CD4-positive, alpha-beta memory T cell (primary cell): ENCODE data around the gene CEBPB. TPM values are rescaled to one million over a fixed set of nuclear protein-coding genes. Genes with fewer than 3 reads are reported as not detected.
"Not testable (repeated sequence)": the region's sequence is repeated elsewhere in the genome, so short reads cannot be mapped to it uniquely, and the experiment has no call there.

Source experiments
- CTCF ChIA-PET: fragments of 350-600 bp; sonication (Branson Sonifier 250); formaldehyde crosslinking; loops from one replicate; lab custom pipeline; 2021; ENCODE audit warnings: inconsistent platforms; ENCODE audit not compliant: partially characterized antibody; lab: Charles Lee
- POLR2A ChIA-PET: fragments of 350-600 bp; sonication (Branson Sonifier 250); formaldehyde crosslinking; loops from one replicate; lab custom pipeline; 2021; ENCODE audit not compliant: partially characterized antibody; lab: Charles Lee
- DNase-seq, 5 donors: peaks; one replicate each; pipeline versions ENCODE4 v3.0.0 to v3.0.0-alpha.2; 2020 to 2022; ENCODE audit warnings: mixed read lengths in 1 of 5
- H3K27ac ChIP-seq: one replicate; pipeline ENCODE4 v1.7.0; 2013; ENCODE audit warnings: low read depth, low read length
- H3K27me3 ChIP-seq: 2 replicates; pipeline ENCODE4 v1.7.0; 2013; ENCODE audit warnings: mild to moderate bottlenecking, low read length, moderate library complexity; ENCODE audit not compliant: insufficient read depth
- H3K36me3 ChIP-seq: 2 replicates; pipeline ENCODE4 v1.7.0; 2013; ENCODE audit warnings: mild to moderate bottlenecking, low read length, moderate library complexity; ENCODE audit not compliant: insufficient read depth
- H3K4me1 ChIP-seq: 2 replicates; pipeline ENCODE4 v1.7.0; 2013; ENCODE audit warnings: mild to moderate bottlenecking, low read length, moderate library complexity; ENCODE audit not compliant: insufficient read depth
- H3K4me3 ChIP-seq, 2 donors: one replicate each; pipeline ENCODE4 v1.7.0; 2013; ENCODE audit warnings: low read length in 2 of 2, mild to moderate bottlenecking in 1 of 2
- H3K9me3 ChIP-seq, 2 donors: one replicate each; pipeline ENCODE4 v1.7.0; 2013; ENCODE audit warnings: low read length in 2 of 2, control low read depth in 1 of 2; ENCODE audit not compliant: control insufficient read depth in 1 of 2
- H3K27ac Mint-ChIP-seq, 7 donors: one replicate each; pipeline ENCODE4 v1.8.0; 2020 to 2021; ENCODE audit warnings: mixed read lengths in 7 of 7, mild to moderate bottlenecking in 6 of 7, inconsistent platforms in 3 of 7, moderate library complexity in 3 of 7
- H3K27me3 Mint-ChIP-seq, 2 donors: one replicate each; pipeline ENCODE4 v1.8.0; 2020 to 2021; ENCODE audit warnings: mixed read lengths in 2 of 2
- H3K36me3 Mint-ChIP-seq, 2 donors: one replicate each; pipeline ENCODE4 v1.8.0; 2020 to 2021; ENCODE audit warnings: mixed read lengths in 2 of 2, inconsistent platforms in 1 of 2, mild to moderate bottlenecking in 1 of 2
- H3K4me1 Mint-ChIP-seq, 4 donors: one replicate each; pipeline ENCODE4 v1.8.0; 2020 to 2021; ENCODE audit warnings: mixed read lengths in 4 of 4, mild to moderate bottlenecking in 1 of 4
- H3K4me3 Mint-ChIP-seq, 8 donors: one replicate each; pipeline ENCODE4 v1.8.0; 2020 to 2021; ENCODE audit warnings: mixed read lengths in 8 of 8, mild to moderate bottlenecking in 7 of 8, moderate library complexity in 6 of 8, inconsistent platforms in 3 of 8
- H3K9me3 Mint-ChIP-seq, 8 donors: one replicate each; pipeline ENCODE4 v1.8.0; 2020 to 2021; ENCODE audit warnings: mixed read lengths in 8 of 8, mild to moderate bottlenecking in 5 of 8, inconsistent platforms in 3 of 8, moderate library complexity in 1 of 8
- intact Hi-C: fragments of 100-400 bp; cut with micrococcal nuclease; formaldehyde crosslinking; loops from one replicate; pipeline ENCODE4 v1.15.1; 2023
- polyA plus RNA-seq, 2 donors: library from polyadenylated mRNA; unstranded; fragments of 300-500 nt; fragmentation: Illumina TruSeq; gene quantifications; one replicate each; pipeline ENCODE4 v1.2.3, GENCODE V29; 2021
- total RNA-seq, 2 experiments: library from RNA; stranded (reverse); gene quantifications; one replicate each; pipeline ENCODE4 v1.2.3, GENCODE V29; 2021

CEBPB gene
- total and polyA plus RNA-seq, 4 experiments from 2014 or later, result 12.8 to 34.3 (median 28.1) TPM

DNA sequence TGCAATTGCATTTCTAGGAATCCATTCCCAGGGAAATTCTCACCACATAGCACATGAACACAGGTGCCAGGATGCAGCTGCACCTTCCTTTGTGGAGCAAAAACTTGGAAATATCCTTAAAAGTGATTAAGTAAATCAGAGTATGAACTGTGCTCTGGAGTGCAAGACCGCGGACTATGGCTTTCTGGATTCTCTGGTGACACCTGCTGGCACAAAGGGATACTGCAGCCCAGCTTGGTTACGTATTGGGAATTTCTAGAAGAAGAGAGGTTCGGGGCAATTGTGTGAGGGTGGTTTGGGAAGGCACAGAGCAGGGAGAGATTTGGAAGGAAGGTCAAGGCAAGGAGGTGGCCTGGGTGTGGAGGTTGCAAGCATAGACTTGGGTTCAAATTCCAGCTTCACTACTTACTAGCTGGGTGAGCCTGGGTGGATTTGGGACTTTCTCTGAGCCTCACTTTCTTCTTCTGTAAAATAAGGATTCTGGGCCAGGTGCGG is 21.3 kb upstream of the CEBPB start:
- Mint-ChIP-seq H3K4me3 (no peak overlapping the region), H3K27me3 (peaks cover 4 to 11% of the 10 kb centered on the region in 2 donors), H3K4me1 (peaks cover 6 to 13% (median 10%) of the 10 kb centered on the region in 4 donors), H3K9me3 (peaks cover 0 to 2% (median 0%) of the 10 kb centered on the region in 8 donors), H3K27ac (peak overlapping the region in 1 of 7 donors; percentile 12), H3K36me3 (no peaks in the 10 kb centered on the region)
- intact Hi-C loops, result loop anchor here (1.0 to 5.0 kb wide), 5 partner anchors 10 to 190 kb away; partner anchors contain the start of gene PEDS1
- Histone ChIP-seq H3K9me3 (no peaks in the 10 kb centered on the region), H3K4me3 (no peak overlapping the region), H3K4me1 (peaks cover 9% of the 10 kb centered on the region), H3K27ac (no peak overlapping the region), H3K36me3 (no peaks in the 10 kb centered on the region), H3K27me3 (no peaks in the 10 kb centered on the region)
- ChIA-PET CTCF (interaction anchor here (0.9 to 7.7 kb wide), 22 partner anchors 9 to 302 kb away, joined by 3 to 338 read pairs (median 6); partner anchors contain the start of genes PEDS1 and UBE2V1), POLR2A (interaction anchor here (1.0 to 2.1 kb wide), 9 partner anchors 16 to 187 kb away, joined by 3 to 25 read pairs (median 3); partner anchors contain the start of genes CEBPB, PEDS1 and UBE2V1)
- DNase-seq, result peak; percentile 68 to 79 (median 70)

DNA sequence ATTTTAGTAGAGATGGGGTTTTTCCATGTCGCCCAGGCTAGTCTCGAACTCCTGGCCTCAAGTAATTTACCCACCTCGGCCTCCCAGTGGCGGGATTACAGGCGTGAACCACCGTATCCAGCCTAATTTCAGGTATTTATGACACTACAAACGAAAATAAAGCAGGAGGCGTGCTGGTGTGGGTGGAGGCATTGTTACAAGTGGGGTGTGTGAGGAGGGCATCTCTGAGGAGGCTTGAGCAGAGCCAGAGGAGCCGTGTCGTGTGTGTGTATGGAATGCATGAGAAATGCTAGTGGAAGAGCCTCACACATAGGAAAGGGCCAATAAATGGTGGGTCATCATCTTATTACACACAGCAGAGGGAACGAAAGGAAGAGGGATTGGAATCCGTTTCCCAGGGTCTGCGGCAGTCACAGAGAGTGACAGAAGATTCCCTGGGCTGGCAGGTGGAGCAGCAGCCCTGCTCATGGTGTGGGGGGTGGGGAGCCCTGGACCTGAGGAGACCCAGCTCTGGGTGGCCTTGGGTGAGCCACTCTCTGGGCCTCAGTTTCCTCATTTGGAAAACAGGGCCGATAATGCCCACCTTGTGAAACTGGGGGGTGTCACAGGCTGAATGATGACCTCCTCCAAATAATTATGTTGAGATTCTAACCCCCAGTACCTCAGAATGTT is 19.9 kb upstream of the CEBPB start:
- POLR2A ChIA-PET, result interaction anchor here (1.2 to 2.1 kb wide), 2 partner anchors 49 to 51 kb away, joined by 4 to 25 read pairs; no protein-coding TSS in a partner anchor
- no peaks in the 10 kb centered on the region for H3K36me3 Mint-ChIP-seq

DNA sequence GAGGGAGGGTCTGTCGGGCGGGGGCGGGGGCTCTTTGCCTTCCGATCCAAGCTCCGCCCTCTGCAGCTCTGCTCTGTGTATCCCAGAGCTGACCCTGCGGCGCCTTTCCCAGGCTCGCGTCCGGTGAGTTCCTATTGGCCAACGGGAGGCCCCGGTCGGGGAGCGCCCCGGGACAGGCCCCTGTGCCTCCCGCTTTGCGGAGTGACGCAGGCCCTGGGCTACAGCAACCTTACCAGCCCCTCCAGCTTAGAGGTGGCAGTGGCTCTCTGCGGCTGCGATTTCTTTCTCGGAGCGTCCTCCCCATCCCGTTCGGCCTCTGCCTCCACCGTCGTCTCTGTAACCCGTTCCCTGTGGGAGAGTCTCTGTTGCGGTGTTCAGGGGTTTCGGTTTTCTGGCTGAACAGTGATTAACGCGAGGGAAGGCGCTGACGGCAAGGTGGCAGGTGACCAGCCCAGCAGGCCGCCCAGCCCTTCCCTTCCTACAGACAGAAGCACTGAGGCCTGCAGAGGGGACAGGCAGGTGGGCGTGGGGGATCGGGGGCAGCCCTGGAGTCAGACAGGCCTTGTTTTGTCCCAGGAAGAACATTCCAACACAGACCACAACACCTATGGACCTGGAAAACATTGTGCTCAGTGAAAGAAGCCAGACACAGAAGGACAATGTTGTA is 18.1 kb upstream of the CEBPB start:
- Mint-ChIP-seq H3K4me1 (peaks cover 0 to 5% (median 4%) of the 10 kb centered on the region in 4 donors), H3K36me3 (no peaks in the 10 kb centered on the region), H3K27me3 (peaks cover 4 to 11% of the 10 kb centered on the region in 2 donors), H3K9me3 (peaks cover 0 to 2% (median 0%) of the 10 kb centered on the region in 8 donors), H3K4me3 (peak overlapping the region in 1 of 8 donors; percentile 8), H3K27ac (peak overlapping the region in 1 of 7 donors; percentile 1)
- ChIA-PET CTCF (interaction anchor here (7.4 to 7.7 kb wide), 2 partner anchors 51 to 193 kb away, joined by 68 to 338 read pairs; no protein-coding TSS in a partner anchor), POLR2A (interaction anchor here (0.9 kb wide), 1 partner anchor 19 kb away, joined by 3 read pairs; the partner anchor contains the start of gene PEDS1)
- no peaks in the 10 kb centered on the region for H3K9me3 ChIP-seq
- no peak overlapping the region for H3K4me3 ChIP-seq
- no peak for DNase-seq
- no peak overlapping the region for H3K27ac ChIP-seq
- no peaks in the 10 kb centered on the region for H3K36me3 ChIP-seq
- H3K4me1 ChIP-seq, result no peaks in the 10 kb centered on the region
- no peaks in the 10 kb centered on the region for H3K27me3 ChIP-seq
- intact Hi-C loops, result no loop called here

More for the DNA sequence above, 19.9 kb upstream of the CEBPB start:
- Mint-ChIP-seq H3K27me3 (peaks cover 4 to 11% of the 10 kb centered on the region in 2 donors), H3K4me3 (no peak overlapping the region), H3K27ac (no peak overlapping the region), H3K9me3 (peaks cover 0 to 2% (median 0%) of the 10 kb centered on the region in 8 donors), H3K4me1 (peaks cover 6 to 12% (median 9%) of the 10 kb centered on the region in 4 donors)
- Histone ChIP-seq H3K4me3 (no peak overlapping the region), H3K36me3 (no peaks in the 10 kb centered on the region), H3K9me3 (no peaks in the 10 kb centered on the region), H3K27ac (no peak overlapping the region), H3K4me1 (peaks cover 8% of the 10 kb centered on the region), H3K27me3 (no peaks in the 10 kb centered on the region)
- no peak for DNase-seq
- CTCF ChIA-PET, result interaction anchor here (1.2 to 7.7 kb wide), 6 partner anchors 8 to 301 kb away, joined by 3 to 338 read pairs (median 28); partner anchors contain the start of gene PEDS1
- intact Hi-C loops, result no loop called here

DNA sequence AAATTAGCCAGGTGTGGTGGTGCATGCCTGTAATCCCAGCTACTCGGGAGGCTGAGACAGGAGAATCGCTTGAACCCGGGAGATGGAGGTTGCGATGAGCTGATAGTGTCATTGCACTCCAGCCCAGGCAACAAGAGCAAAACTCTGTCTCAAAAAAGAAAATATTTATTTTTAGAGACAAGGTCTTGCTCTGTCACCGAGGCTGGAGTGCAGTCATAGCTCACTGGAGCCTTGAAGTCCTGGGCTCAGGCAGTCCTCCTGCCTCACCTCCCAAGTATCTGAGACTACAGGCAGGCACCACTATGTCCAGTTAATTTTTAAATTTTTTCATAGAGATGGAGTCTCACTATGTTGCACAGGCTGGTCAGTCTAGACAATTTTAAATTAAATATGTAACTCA is 16.2 kb upstream of the CEBPB start:
- no peaks in the 10 kb centered on the region for H3K4me1 ChIP-seq
- Mint-ChIP-seq H3K4me3 (no peak overlapping the region), H3K4me1 (peaks cover 0 to 7% (median 1%) of the 10 kb centered on the region in 4 donors), H3K9me3 (peaks cover 0 to under 1% (median 0%) of the 10 kb centered on the region in 8 donors), H3K27me3 (peaks cover 2 to 9% of the 10 kb centered on the region in 2 donors), H3K27ac (no peak overlapping the region), H3K36me3 (no peaks in the 10 kb centered on the region)
- H3K9me3 ChIP-seq, result no peaks in the 10 kb centered on the region
- intact Hi-C loops, result no loop called here
- no peak overlapping the region for H3K4me3 ChIP-seq
- H3K27ac ChIP-seq, result no peak overlapping the region
- no peaks in the 10 kb centered on the region for H3K27me3 ChIP-seq
- ChIA-PET POLR2A (no interaction called here), CTCF (interaction anchor here (7.4 to 13.4 kb wide), 2 partner anchors 55 to 195 kb away, joined by 68 to 152 read pairs; no protein-coding TSS in a partner anchor)
- no peaks in the 10 kb centered on the region for H3K36me3 ChIP-seq
- DNase-seq, result no peak

DNA sequence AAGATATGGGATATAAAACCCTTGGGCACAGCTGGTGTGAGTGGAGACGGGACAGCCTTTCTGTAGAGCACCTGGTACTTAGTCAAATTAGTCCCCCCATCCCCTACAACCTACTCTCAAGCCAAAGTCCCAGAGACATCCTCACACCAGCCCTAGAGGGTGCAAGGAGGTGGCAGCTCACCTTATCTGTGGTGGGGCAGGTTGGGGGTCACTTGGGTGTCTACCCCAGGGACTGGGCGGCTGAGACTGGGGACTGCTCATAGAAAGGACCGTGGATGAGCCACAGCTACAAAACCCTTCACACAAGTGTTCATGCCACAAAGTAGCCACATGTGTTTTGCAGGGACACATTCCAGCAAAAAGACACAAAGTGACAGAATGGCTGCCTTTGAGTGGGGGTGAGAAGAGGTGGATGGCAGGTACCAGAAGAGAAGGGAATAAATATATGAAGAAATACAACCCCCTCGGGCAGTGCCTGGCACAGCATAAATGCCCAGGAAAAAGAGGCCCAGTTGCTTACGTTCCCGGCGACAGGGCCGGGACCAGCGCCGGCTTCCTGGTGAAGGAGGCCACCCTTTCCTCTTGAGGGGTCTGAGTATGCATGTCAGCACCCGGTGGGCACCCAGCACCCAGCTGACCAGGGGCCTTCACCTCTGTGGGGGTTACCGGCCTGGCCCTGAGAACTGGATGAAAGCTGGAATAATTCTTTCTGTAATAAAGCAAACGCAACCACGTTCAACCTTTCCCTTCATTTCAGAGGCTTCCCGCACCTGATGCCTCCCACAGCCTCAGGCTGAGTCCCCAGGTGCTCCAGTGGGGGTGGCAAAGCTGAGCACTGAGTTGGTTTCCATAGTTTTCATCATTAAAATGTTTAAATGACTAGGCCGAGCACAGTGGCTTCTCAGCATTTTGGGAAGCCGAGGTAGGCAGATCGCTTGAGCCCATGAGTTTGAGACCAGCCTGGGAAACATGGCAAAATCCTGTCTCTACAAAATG is 14.4 kb upstream of the CEBPB start:
- POLR2A ChIA-PET, result no interaction called here
- Mint-ChIP-seq H3K4me1 (peaks cover 0 to 7% (median 0%) of the 10 kb centered on the region in 4 donors), H3K9me3 (no peaks in the 10 kb centered on the region), H3K36me3 (no peaks in the 10 kb centered on the region), H3K27me3 (peaks cover 2 to 6% of the 10 kb centered on the region in 2 donors), H3K27ac (no peak overlapping the region), H3K4me3 (no peak overlapping the region)
- Histone ChIP-seq H3K36me3 (no peaks in the 10 kb centered on the region), H3K27ac (no peak overlapping the region), H3K27me3 (no peaks in the 10 kb centered on the region), H3K9me3 (no peaks in the 10 kb centered on the region), H3K4me3 (no peak overlapping the region), H3K4me1 (no peaks in the 10 kb centered on the region)
- no peak for DNase-seq
- intact Hi-C loops, result no loop called here
- CTCF ChIA-PET, result interaction anchor here (1.0 to 13.4 kb wide), 8 partner anchors 8 to 296 kb away, joined by 3 to 152 read pairs (median 6); no protein-coding TSS in a partner anchor

DNA sequence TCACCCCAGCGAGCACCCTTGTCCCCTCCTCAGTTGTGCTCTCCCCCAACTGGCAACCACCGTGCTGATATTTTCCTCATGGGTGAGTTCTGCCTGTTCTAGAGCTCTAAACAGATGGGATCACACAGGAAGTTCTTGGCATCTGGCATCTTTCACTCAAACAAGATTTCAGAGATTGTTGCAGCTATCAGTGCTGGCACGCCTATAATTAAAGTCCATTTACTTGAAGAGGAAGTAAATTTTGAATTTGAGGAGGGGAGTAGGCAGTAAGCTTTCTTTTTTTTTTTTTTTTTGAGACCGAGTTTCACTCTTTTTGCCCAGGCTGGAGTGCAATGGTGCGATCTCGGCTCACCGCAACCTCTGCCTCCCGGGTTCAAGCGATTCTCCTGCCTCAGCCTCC is 12.0 kb upstream of the CEBPB start:
- H3K36me3 ChIP-seq, H3K4me3 Mint-ChIP-seq, DNase-seq, H3K9me3 Mint-ChIP-seq, H3K9me3 ChIP-seq, H3K4me1 Mint-ChIP-seq, H3K4me1 ChIP-seq, H3K4me3 ChIP-seq, H3K27me3 Mint-ChIP-seq, H3K27ac Mint-ChIP-seq, H3K36me3 Mint-ChIP-seq, H3K27ac ChIP-seq, H3K27me3 ChIP-seq: not testable (repeated sequence)
- POLR2A ChIA-PET, result interaction anchor here (1.0 to 2.8 kb wide), 4 partner anchors 13 to 63 kb away, joined by 3 to 8 read pairs (median 4); partner anchors contain the start of genes CEBPB and PEDS1
- CTCF ChIA-PET, result interaction anchor here (0.6 to 14.2 kb wide), 21 partner anchors 8 to 305 kb away, joined by 3 to 330 read pairs (median 5); partner anchors contain the start of genes PEDS1 and UBE2V1
- intact Hi-C loops, result loop anchor here (1.0 to 2.0 kb wide), 4 partner anchors 9 to 199 kb away; no protein-coding TSS in a partner anchor
